HL-60 (cell line): Measurements from ENCODE around the gene AKR1B1.

ENCODE experiments used
- DNase-seq, 2 experiments: peaks; one replicate each; pipeline ENCODE4 v3.0.0-alpha.2; 2010 to 2020; ENCODE audit warnings: low read depth in 1 of 2, low spot score in 1 of 2
- H3K27ac ChIP-seq: fragments of 250-450 bp; sonication (Bioruptor Pico); replicated peaks from 2 replicates; pipeline ENCODE4 v1.5.1; 2020; ENCODE audit warnings: mild to moderate bottlenecking, moderate library complexity
- H3K27me3 ChIP-seq: fragments of 250-450 bp; sonication (Bioruptor Pico); 2 replicates; pipeline ENCODE4 v1.5.1; 2021; ENCODE audit warnings: mild to moderate bottlenecking, moderate library complexity; ENCODE audit not compliant: insufficient read depth, poor library complexity, severe bottlenecking
- H3K4me3 ChIP-seq: replicated peaks from 2 replicates; pipeline ENCODE4 v1.5.1; 2011; ENCODE audit warnings: mild to moderate bottlenecking, control low read depth, low read length; ENCODE audit not compliant: insufficient read depth
- CTCF ChIP-seq: IDR thresholded peaks from one replicate; pipeline ENCODE4 v1.5.1; 2011; ENCODE audit warnings: low read length, control low read depth, inconsistent platforms; ENCODE audit not compliant: insufficient read depth
- GABPA ChIP-seq: IDR thresholded peaks from 2 replicates; pipeline ENCODE4 v1.6.1; 2012; ENCODE audit warnings: low read depth
- POLR2AphosphoS5 ChIP-seq: IDR thresholded peaks from 2 replicates; pipeline ENCODE4 v1.6.1; 2012; ENCODE audit warnings: low read depth
- REST ChIP-seq: IDR thresholded peaks from 2 replicates; pipeline ENCODE4 v1.6.1; 2012; ENCODE audit warnings: low read depth; ENCODE audit not compliant: insufficient replicate concordance
- SPI1 ChIP-seq: IDR thresholded peaks from 2 replicates; pipeline ENCODE4 v1.6.1; 2012; ENCODE audit warnings: low read depth, mild to moderate bottlenecking, borderline replicate concordance

AKR1B1 gene

DNA sequence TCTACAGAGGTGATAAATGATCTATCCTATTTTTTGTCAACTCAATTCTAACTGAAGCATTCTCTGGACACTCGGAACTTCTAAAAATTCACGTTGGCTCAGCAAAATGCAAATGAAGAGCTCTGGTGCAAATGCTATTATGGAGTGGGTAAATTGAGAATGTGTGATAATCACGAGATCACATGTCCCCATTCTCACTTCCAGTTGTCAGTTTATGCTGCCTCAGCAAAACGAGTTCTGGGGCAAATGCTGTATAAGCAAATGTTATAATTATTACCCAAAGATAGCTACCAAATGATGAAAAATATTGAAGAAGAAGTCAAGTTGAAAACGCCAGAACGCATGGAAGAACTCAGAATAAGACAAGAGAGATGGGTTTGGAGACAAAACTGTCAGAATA, 29.4 kb downstream of the AKR1B1 start:
- Histone ChIP-seq H3K4me3 (no peak overlapping the region), H3K27me3 (no peaks in the 10 kb centered on the region), H3K27ac (no peak overlapping the region)
- DNase-seq, result no peak
- no peak for TF ChIP-seq GABPA
- no peak for TF ChIP-seq POLR2AphosphoS5
- TF ChIP-seq CTCF, result no peak
- TF ChIP-seq REST, result no peak
- TF ChIP-seq SPI1, result no peak

DNA sequence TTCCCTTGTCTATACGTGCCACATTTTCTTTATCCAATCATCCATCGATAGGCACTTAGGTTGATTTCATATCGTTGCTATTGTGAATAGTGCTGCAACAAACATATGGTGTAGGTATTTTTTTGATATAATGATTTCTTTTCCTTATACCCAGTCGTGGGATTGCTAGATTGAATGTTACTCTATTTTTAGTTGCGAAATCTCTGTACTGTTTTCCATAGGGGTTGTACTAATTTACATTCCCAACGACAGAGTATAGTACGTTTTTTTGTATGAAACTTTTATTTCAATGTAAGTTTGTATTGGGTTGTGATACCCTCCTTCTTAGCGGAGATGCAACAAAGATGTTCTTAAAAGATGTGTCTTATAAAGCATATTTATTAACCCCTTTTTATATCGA, 30.0 kb downstream of the AKR1B1 start:
- no peak for DNase-seq
- no peak overlapping the region for H3K4me3 ChIP-seq
- TF ChIP-seq CTCF, result no peak
- TF ChIP-seq POLR2AphosphoS5, result no peak
- TF ChIP-seq REST, result no peak
- no peak for TF ChIP-seq SPI1
- no peak for TF ChIP-seq GABPA

GRCh38 chr7:134427896-134428295, 31.0 kb downstream of the AKR1B1 start:
- TF ChIP-seq POLR2AphosphoS5 (no peak), CTCF (no peak), REST (no peak), SPI1 (no peak), GABPA (no peak)
- Histone ChIP-seq H3K27ac (no peak overlapping the region), H3K4me3 (no peak overlapping the region), H3K27me3 (no peaks in the 10 kb centered on the region)
- DNase-seq, result no peak

More for the DNA sequence above, 30.0 kb downstream of the AKR1B1 start:
- H3K27me3 ChIP-seq, result no peaks in the 10 kb centered on the region
- no peak overlapping the region for H3K27ac ChIP-seq
